Stimulated activated CD8-positive, alpha-beta memory T cell treated with anti-CD3 and anti-CD28 coated beads, Interleukin-15, amount 100 ng/mL, for 24 hours (primary cell): ENCODE data around the gene PRRC2C.
"Not testable (repeated sequence)": the region's sequence is repeated elsewhere in the genome, so short reads cannot be mapped to it uniquely, and the experiment has no call there.

Experiments used
- DNase-seq: peaks from one replicate; pipeline ENCODE4 v3.0.0-alpha.2; 2020; ENCODE audit warnings: low read depth

PRRC2C gene

DNA sequence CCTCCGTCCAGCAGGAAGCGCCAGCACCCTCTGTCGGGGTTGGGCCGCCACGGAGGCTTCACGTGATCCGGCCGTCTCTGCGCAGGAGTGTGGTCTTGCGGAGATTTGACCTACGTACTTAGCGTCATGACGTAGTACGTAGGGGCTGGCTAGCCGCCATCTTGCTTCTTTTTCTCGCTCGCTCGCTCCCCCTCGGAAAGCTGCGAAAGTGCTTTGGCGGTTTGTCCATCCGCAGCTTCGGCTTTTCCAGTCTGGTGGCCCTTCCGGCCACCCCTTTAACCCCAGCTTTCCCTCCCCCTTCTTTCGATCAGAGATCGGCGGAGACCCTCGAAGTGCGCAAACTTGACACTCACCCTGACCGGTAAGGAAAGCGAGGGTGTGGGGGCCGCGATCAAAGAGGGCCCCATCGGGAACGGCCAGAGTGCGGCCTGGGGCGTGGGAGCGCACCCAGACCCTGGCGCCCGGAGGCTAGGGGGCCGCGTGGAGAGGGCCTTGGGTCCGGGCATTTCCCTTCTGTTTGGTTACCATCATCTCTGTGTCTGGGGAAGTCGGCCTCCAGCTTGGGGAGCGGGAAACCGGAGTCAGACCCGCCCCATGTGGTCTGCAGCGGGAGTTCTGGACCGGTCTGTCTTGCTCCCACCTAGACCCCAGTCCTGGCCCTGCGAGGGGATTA is at the start of gene PRRC2C:
PRRC2C (plus strand) TSS at position 156 of the 673 bp plus-strand sequence. CDS start 26,559 bp downstream, outside the sequence.
- DNase-seq, result peak; percentile 77

GRCh38 chr1:171438441-171438840 is 46.9 kb upstream of the PRRC2C start:
- DNase-seq, result no peak

DNA sequence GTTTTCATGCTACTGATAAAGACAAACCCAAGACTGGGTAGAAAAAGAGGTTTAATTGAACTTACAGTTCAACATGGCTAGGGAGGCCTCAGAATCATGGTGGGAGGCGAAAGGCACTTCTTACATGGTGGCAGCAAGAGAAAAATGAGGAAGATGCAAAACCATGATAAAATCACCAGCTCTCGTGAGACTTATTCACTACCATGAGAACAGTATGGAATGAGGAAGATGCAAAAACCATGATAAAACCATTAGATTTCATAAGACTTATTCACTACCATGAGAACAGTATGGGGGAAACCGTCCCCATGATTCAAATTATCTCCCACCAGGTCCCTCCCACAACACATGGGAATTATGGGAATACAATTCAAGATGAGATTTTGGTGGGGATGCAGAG is 45.1 kb upstream of the PRRC2C start:
- DNase-seq, result not testable (repeated sequence)

DNA sequence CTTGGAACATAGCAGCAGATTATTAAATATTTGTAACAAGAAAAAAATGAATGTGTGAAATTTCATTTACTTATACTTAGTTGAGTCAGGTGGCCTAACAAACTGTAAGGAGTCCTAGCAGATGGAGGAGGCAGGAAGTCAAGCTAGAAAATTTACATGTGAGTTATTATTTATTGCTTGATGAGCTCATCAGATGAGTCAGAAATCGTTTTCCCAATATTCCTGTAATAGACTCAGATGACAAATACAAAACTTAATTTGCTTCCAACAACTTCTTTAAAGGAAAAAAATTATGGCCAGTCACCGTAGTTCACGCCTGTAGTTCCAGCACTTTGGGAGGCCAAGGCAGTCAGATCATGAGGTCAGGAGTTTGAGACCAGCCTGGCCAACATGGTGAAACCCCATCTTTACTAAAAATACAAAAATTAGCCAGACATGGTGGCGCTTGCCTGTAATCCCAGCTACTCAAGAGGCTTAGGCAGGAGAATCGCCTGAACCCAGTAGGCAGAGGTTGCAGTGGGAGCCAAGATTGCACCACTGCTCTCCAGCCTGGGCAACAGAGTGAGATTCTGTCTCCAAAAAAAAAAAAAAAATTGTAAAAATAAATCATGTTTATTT is 43.9 kb upstream of the PRRC2C start:
- not testable (repeated sequence) for DNase-seq

- no peak for DNase-seq
Measured at GRCh38 chr1:171446386-171446785, 38.9 kb upstream of the PRRC2C start.

DNA sequence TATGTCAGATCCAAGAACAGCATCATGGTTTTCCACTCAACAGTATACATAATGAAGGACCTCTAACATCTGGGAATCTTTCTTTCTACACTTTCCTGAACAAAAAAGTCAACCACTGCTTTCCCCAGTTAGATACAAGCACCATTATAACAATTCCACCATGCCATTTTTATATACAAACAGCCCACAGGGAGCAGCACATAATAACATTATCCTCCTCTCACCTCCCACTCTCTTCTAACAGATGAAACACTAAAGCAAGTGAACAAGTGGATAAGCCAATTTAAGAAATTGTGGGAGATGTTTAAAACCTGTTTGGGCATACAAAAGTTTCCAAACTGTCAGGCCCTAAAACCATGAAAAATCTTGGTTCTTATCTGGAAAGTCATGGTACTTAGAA is 29.4 kb upstream of the PRRC2C start:
- no peak for DNase-seq

- DNase-seq, result no peak
Measured at GRCh38 chr1:171457412-171457811, 27.9 kb upstream of the PRRC2C start.

DNA sequence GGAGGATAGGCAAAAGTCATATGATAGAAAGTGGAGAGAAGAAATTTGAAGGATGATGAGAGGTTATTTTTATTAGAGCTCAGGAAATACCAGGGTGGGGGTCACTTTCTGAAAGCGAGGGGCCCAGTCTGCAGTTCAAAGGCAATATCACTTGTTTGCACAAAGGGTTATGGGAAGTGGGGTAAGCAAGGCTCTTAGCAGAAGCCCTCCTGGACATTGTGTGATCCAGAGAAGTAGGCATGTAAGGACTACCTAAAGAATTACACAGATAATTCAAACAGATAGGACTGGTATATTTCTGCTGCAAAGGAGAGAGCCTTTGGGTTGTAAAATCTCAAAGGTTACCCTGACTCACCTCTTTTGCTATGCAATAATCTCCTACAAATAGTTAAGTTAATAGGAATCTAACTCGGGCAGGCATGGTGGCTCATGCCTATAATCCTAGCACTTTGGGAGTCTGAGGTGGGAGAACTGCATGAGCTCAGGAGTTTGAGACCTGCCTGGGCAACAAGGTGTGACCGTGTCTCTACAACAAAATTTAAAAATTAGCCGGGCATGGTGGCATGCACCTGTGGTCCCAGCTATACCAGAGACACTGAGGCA is 25.2 kb upstream of the PRRC2C start:
- DNase-seq, result no peak

DNA sequence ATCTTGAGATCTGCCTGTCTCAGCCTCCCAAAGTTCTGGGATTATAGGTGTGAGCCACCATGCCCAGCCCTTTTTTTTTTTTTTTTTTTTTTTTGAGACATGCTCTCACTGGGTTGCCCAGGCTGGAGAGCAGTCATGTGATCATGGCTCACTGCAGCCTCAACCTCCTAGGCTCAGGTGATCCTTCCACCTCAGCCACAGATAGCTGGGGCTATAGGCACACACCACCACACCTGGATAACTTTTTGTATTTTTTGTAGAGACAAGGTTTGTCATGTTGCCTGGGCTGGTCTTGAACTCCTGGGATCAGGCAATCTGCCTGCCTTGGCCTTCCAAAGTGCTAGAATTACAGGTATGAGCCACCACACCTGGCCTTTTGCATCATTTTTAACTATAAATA is 17.7 kb upstream of the PRRC2C start:
- no peak for DNase-seq

DNA sequence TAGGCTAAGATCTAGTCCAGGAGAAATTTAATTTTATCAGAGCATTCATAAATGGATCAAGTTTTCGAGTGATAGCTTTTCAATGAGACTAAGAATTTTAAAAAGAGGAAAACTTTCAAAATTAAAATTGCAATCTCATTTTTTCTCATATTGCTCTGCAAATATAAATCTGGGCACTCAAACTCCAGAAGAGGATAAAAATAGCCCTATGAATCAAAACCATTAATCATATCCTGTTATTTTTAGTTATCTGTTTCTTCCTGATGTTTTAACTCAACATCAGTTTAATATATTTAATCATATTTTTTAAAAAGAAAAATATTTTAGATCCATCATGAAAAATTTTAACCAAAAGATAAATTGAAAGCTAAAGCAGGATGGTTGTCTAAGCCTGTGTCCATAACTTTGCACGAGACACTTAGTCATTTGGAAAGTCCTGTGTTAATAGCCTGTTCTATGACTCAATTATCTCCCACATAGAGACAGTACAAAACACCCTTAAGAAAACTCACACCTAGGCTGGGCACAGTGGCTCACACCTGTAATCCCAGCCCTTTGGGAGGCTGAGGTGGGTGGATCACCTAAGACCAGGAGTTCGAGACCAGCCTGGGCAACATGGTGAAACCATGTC is 17.1 kb upstream of the PRRC2C start:
- DNase-seq, result no peak

DNA sequence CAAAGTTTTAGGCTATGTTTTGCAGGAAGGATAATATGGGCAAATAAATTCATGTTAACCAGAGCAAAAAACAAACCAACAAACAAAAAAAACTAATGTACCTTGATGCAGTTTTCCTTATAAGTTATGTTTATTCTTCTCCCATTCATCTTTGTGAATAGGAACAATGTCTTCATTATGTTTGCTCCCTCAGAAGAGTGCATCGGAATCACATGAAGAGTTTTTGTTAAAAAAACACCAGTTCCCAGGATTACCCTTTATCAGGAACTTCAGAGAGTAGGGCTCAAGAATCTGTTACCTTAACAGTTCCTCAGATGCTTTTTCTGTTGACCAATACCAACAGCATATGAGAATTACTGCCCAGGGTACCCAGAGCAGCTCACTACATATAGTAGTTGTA is 14.6 kb upstream of the PRRC2C start:
- no peak for DNase-seq

GRCh38 chr1:171472183-171472647 is 13.1 kb upstream of the PRRC2C start:
- DNase-seq, result no peak

DNA sequence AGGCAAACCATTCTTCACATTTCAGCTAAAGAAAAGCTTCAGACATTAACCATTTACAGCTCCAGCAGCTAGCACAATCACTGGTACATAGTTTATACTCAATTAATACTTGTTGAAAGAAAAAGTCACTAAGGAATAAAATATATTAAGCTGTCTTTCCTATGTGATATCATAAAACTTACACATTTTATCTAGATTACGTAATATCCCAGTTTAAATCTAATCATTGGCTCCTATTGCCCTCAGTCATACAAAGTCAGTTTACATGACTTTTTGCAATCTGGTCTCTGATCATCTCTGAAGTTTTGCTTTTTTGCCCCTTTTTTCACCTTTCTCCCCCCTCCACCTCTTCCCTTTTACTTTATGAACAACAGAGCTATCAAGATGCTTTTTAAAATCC is 8.5 kb upstream of the PRRC2C start:
- no peak for DNase-seq

GRCh38 chr1:171477804-171478203 is 7.5 kb upstream of the PRRC2C start:
- no peak for DNase-seq

DNA sequence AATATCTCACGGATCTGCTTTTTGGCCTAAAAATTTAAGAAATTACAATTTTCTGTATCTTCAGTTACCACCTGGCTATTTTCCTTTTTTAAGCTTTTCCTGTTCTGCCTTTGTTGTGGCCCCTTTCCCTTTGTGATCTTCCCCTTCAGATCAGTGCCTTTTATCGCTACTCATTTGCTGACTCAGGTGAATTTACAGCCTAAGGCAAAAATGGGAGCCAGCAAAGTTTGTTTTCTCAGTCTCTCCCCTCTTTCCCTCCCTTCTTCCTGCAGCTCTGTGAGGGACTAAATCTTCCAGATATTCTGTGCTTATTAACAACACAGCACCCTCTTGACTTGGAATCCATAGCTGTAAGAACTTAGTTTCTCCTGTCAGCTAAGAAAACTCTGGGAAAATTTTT is 5.3 kb upstream of the PRRC2C start:
- DNase-seq, result no peak

DNA sequence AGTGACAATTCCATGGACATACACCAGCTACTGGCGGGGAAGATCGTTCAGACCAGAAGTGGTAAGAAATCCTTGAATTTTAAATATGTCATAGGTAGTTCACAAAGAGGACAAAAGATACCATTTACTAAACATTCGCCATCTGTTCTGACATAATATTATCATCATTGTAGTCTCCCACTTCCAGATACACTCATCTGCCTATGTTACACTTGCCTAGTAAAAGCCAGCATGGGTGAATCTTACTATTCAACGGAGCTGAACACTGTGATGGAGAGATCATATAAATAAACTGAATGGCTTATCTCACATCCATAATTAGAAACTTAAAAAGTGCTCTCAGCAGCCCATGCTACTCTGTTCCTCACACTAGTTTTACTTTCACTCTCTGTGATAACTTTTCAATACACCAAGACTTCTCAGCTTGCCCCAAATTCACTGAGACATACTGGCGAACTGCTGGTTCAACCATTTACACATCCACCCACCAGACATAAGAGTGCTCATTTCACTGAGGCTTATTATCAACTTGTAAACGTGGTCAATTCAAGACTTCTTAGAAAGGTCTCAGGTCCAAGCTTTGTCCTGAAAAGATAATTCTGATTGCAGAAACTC is 463 bp upstream of the PRRC2C start:
- DNase-seq, result no peak

DNA sequence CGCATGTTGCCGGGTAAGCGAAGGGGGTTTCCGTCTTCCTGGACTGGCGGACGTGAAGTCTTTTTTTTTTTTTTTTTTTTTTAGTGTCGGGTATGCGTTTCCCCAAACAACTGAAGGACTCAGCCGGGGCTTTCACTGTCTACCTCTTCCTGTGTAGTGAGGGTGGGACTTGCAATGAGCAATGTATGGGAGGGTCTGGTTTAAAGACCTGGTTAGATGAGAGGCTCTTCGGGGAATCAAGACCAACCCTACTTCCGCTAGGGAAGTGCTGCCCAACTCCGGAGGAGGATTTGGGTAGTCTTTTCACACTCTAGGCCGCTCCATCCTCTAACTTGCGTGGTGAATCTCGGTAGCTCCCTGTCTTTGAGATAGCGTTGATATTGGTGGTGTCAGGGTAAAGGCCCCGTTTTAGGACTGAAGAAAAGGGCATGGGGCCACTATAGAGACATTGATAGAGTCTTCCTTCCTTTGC is 754 bp downstream of the PRRC2C start:
- DNase-seq, result no peak

GRCh38 chr1:171487038-171487437 is 1.7 kb downstream of the PRRC2C start:
- no peak for DNase-seq

DNA sequence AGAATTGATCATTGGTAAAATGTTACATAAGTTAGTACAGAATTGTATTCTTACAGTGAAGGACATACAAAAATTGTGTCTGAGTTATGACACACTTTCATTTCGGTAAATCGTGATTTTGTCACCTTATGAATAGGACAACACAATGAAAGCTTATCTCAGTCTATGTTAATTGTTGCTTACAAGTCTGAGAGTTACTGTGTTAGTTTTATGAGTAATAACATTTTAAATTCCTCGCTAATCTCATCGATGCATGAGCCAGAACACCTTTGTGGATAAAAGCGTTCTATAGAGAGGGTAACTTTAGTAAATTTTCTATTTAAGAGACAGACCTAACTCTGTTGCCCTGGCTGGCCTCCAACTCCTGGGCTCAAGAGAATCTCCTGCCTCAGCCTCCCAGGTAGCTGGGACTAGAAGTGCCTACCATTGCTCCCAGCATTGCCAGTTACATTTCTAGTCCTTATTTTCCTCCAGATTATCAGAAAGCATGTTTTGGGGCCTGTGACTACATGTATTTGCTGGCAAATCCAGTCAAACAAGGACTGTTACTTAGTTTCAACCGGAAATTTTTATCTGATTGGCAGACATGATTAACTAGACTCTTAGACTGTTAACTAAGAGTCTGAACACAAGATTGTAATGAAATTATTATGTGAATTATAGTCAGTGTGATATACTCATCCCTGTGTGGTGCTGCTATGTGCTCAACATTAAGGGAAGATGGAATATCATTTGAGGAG is 3.0 kb downstream of the PRRC2C start:
- no peak for DNase-seq

DNA sequence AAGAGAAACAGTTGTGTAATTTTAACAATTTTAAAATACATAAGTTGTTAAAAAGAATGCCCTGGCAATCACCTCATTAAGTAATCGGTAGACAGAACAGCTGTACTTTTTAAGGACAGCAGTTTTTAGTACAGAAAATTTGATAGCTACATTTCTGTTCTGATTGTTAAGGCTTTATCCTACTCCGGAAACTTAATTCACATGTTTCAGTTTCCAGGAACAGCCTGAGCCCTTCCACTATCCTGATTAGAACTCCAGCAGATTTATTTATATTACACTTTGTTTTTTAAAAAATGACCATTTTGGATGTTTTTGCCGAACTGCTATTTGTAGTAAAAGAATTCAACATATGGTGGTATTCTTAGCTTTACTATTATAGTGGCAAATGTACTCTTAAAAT is 8.7 kb downstream of the PRRC2C start:
- DNase-seq, result no peak

GRCh38 chr1:171495444-171495843 is 10.1 kb downstream of the PRRC2C start:
- DNase-seq, result no peak

GRCh38 chr1:171500304-171500703 is 15.0 kb downstream of the PRRC2C start:
- no peak for DNase-seq
